ENCODE measurements around the gene SIN3A.

DNA sequence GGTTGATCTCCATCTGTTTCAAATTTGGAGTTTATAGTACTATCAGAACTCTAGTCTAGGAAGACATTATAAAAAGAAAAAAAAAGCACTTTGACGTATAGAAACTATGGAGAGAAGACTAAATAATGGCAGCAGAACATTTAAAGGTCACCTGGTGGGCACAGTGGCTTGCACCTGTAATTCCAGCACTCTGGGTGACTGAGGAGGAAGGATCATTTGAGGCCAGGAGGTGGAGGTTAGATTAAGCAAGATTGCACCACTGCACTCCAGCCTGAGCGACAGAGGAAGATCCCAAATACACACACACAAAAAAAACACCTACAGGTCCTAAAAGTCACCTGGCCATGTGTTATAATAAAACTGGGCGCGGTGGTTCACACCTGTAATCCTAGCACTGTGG is 13.8 kb downstream of the SIN3A start:
- no peak for TF ChIP-seq EZH2 (IDR thresholded peaks at IDR 0.05; ENCODE audit: borderline replicate concordance, low read depth, low read length, poor library complexity, severe bottlenecking)
- TF ChIP-seq, protein P1, sequence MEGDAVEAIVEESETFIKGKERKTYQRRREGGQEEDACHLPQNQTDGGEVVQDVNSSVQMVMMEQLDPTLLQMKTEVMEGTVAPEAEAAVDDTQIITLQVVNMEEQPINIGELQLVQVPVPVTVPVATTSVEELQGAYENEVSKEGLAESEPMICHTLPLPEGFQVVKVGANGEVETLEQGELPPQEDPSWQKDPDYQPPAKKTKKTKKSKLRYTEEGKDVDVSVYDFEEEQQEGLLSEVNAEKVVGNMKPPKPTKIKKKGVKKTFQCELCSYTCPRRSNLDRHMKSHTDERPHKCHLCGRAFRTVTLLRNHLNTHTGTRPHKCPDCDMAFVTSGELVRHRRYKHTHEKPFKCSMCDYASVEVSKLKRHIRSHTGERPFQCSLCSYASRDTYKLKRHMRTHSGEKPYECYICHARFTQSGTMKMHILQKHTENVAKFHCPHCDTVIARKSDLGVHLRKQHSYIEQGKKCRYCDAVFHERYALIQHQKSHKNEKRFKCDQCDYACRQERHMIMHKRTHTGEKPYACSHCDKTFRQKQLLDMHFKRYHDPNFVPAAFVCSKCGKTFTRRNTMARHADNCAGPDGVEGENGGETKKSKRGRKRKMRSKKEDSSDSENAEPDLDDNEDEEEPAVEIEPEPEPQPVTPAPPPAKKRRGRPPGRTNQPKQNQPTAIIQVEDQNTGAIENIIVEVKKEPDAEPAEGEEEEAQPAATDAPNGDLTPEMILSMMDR (conservative IDR thresholded peaks at IDR 0.05; ENCODE audit: low read depth, low read length), result no peak
